Bronchial epithelial cell (primary cell): ENCODE measurements around the gene CD8B2. TPM values are rescaled to one million over a fixed set of nuclear protein-coding genes. Genes with fewer than 3 reads are reported as not detected.

ENCODE experiments used
- DNase-seq: peaks from one replicate; pipeline ENCODE4 v3.0.0-alpha.2; 2010; ENCODE audit warnings: low read depth
- FAIRE-seq: peaks from 2 replicates; lab custom pipeline; 2011; peaks lifted over from hg19 to GRCh38; lab: Jason Lieb, UNC
- H3K27me3 ChIP-seq: 2 replicates; pipeline ENCODE4 v1.5.1; 2011; ENCODE audit warnings: low read length; ENCODE audit not compliant: control insufficient read depth, insufficient read depth
- H3K36me3 ChIP-seq: 2 replicates; pipeline ENCODE4 v1.5.1; 2011; ENCODE audit warnings: low read length; ENCODE audit not compliant: control insufficient read depth, insufficient read depth
- H3K4me3 ChIP-seq: 2 replicates; pipeline ENCODE4 v1.5.1; 2011; ENCODE audit warnings: mild to moderate bottlenecking, low read depth, low read length, control low read depth
- total RNA-seq: library from RNA; depleted of rRNA; stranded (reverse); fragments of >200 nt; gene quantifications from 2 replicates; pipeline ENCODE4 v1.2.1, GENCODE V29; 2014
- TF ChIP-seq, protein P1 (sequence below): IDR thresholded peaks from 2 replicates; pipeline ENCODE4 v1.5.1; 2011; ENCODE audit warnings: mild to moderate bottlenecking, moderate library complexity, low read length, control low read depth, inconsistent platforms; ENCODE audit not compliant: insufficient read depth, severe bottlenecking

Gene CD8B2
- total RNA-seq, 1 donor from 2014 or later, result not detected

DNA sequence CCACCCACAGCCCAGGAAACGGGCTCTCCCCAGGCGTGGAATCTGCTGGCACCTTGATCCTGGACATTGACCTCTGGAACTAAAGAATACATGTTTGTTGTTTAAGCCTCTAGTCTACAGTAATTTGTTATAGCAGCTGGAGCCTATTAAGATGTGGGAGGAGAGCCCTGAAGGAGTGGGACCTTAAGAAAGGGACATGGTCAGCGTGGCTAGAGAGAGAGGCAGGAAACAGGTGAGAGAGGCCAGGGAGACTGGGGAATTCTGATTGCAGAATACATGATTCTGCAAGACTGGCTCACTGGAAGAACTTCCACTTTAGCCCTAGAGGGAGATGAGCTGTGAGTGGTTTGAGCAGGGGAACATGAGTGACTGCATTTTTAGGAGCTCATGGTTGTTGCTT is 83.2 kb downstream of the CD8B2 start:
- no peaks in the 10 kb centered on the region for H3K27me3 ChIP-seq
- TF ChIP-seq, protein P1, sequence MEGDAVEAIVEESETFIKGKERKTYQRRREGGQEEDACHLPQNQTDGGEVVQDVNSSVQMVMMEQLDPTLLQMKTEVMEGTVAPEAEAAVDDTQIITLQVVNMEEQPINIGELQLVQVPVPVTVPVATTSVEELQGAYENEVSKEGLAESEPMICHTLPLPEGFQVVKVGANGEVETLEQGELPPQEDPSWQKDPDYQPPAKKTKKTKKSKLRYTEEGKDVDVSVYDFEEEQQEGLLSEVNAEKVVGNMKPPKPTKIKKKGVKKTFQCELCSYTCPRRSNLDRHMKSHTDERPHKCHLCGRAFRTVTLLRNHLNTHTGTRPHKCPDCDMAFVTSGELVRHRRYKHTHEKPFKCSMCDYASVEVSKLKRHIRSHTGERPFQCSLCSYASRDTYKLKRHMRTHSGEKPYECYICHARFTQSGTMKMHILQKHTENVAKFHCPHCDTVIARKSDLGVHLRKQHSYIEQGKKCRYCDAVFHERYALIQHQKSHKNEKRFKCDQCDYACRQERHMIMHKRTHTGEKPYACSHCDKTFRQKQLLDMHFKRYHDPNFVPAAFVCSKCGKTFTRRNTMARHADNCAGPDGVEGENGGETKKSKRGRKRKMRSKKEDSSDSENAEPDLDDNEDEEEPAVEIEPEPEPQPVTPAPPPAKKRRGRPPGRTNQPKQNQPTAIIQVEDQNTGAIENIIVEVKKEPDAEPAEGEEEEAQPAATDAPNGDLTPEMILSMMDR, result no peak
- H3K4me3 ChIP-seq, result no peak overlapping the region
- DNase-seq (no peak), FAIRE-seq (no peak)
- no peaks in the 10 kb centered on the region for H3K36me3 ChIP-seq

Other genes starting within 250 kb of the CD8B2 start
- gene RGPD3, start 19.0 kb upstream of the CD8B2 start, total RNA-seq, result 0.13 and 0.26 TPM in 2 replicates